Common myeloid progenitor, CD34-positive (primary cell): ENCODE measurements around the gene POU3F2.

ENCODE experiments used
- CTCF ChIA-PET: fragments of 350-600 bp; sonication (Branson Sonifier 250); formaldehyde crosslinking; loops from one replicate; lab custom pipeline; 2021; ENCODE audit warnings: antibody characterized with exemption; lab: Charles Lee
- POLR2A ChIA-PET: fragments of 350-600 bp; sonication (Branson Sonifier 250); formaldehyde crosslinking; loops from one replicate; lab custom pipeline; 2021; ENCODE audit warnings: antibody characterized with exemption; lab: Charles Lee
- DNase-seq, 3 donors: peaks; one replicate each; pipeline versions ENCODE4 v3.0.0 to v3.0.0-alpha.2; 2013
- H3K27ac ChIP-seq, 2 experiments: 1 replicate in 1 of 2; 2 replicates in 1 of 2; pipeline ENCODE4 v1.7.0; 2013; ENCODE audit warnings: inconsistent platforms in 2 of 2, low read length in 2 of 2, mild to moderate bottlenecking in 2 of 2, low read depth in 1 of 2, moderate library complexity in 1 of 2; ENCODE audit not compliant: severe bottlenecking in 2 of 2, insufficient read depth in 1 of 2, poor library complexity in 1 of 2
- H3K27me3 ChIP-seq, 5 experiments: replicated peaks in 2 of 5; 1 replicate in 3 of 5; 2 replicates in 2 of 5; pipeline versions ENCODE4 v1.6.1 to v1.7.0; 2013; ENCODE audit warnings: low read length in 4 of 5, mild to moderate bottlenecking in 2 of 5, moderate library complexity in 2 of 5, inconsistent platforms in 1 of 5; ENCODE audit not compliant: insufficient read depth in 5 of 5, control insufficient read depth in 4 of 5
- H3K36me3 ChIP-seq, 4 experiments: 1 replicate in 2 of 4; 2 replicates in 2 of 4; pipeline versions ENCODE4 v1.6.1 to v1.7.0; 2013; ENCODE audit warnings: low read length in 3 of 4, control low read depth in 1 of 4, mild to moderate bottlenecking in 1 of 4; ENCODE audit not compliant: control insufficient read depth in 4 of 4, insufficient read depth in 4 of 4
- H3K4me1 ChIP-seq, 4 experiments: 1 replicate in 3 of 4; 2 replicates in 1 of 4; pipeline versions ENCODE4 v1.6.1 to v1.7.1; 2013; ENCODE audit warnings: low read length in 3 of 4, mild to moderate bottlenecking in 3 of 4, control low read depth in 1 of 4, inconsistent platforms in 1 of 4, moderate library complexity in 1 of 4; ENCODE audit not compliant: control insufficient read depth in 4 of 4, insufficient read depth in 4 of 4; ENCODE audit errors: control extremely low read depth in 1 of 4
- H3K4me3 ChIP-seq, 7 experiments: 1 replicate in 4 of 7; 2 replicates in 3 of 7; pipeline versions ENCODE4 v1.5.1 to v1.7.0; 2013; ENCODE audit warnings: mild to moderate bottlenecking in 7 of 7, low read length in 6 of 7, moderate library complexity in 6 of 7, inconsistent platforms in 2 of 7, low read depth in 2 of 7, control low read depth in 1 of 7; ENCODE audit not compliant: insufficient read depth in 4 of 7, control insufficient read depth in 1 of 7; ENCODE audit errors: extremely low read depth in 1 of 7
- H3K9me3 ChIP-seq, 5 experiments: 1 replicate in 4 of 5; 2 replicates in 1 of 5; pipeline versions ENCODE4 v1.6.1 to v1.7.1; 2013; ENCODE audit warnings: low read length in 4 of 5, mild to moderate bottlenecking in 2 of 5, inconsistent platforms in 1 of 5, low read depth in 1 of 5, moderate library complexity in 1 of 5; ENCODE audit not compliant: control insufficient read depth in 4 of 5, insufficient read depth in 2 of 5; ENCODE audit errors: control extremely low read depth in 1 of 5
- whole genome bisulfite sequencing: methylation state at CpG from one replicate; pipeline ENCODE4 v1.1.5; 2013; ENCODE audit not compliant: insufficient coverage; 5-methylcytosine and 5-hydroxymethylcytosine counted together

The POU3F2 gene

DNA sequence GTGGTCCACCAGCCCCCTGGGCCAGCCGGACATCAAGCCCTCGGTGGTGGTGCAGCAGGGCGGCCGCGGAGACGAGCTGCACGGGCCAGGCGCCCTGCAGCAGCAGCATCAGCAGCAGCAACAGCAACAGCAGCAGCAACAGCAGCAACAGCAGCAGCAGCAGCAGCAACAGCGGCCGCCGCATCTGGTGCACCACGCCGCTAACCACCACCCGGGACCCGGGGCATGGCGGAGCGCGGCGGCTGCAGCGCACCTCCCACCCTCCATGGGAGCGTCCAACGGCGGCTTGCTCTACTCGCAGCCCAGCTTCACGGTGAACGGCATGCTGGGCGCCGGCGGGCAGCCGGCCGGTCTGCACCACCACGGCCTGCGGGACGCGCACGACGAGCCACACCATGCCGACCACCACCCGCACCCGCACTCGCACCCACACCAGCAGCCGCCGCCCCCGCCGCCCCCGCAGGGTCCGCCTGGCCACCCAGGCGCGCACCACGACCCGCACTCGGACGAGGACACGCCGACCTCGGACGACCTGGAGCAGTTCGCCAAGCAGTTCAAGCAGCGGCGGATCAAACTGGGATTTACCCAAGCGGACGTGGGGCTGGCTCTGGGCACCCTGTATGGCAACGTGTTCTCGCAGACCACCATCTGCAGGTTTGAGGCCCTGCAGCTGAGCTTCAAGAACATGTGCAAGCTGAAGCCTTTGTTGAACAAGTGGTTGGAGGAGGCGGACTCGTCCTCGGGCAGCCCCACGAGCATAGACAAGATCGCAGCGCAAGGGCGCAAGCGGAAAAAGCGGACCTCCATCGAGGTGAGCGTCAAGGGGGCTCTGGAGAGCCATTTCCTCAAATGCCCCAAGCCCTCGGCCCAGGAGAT, 1.0 kb downstream of the POU3F2 start:
- 3% methylated on average over 61 of the region's 76 CpGs for WGBS
- Histone ChIP-seq H3K27ac (no peak overlapping the region), H3K4me1 (peaks cover 0 to 44% (median 32%) of the 10 kb centered on the region in 4 experiments), H3K27me3 (peaks cover 45 to 99% (median 67%) of the 10 kb centered on the region in 5 experiments), H3K4me3 (peak overlapping the region in 1 of 7 experiments; percentile 11), H3K9me3 (no peaks in the 10 kb centered on the region), H3K36me3 (no peaks in the 10 kb centered on the region)
- ChIA-PET POLR2A (interaction anchor here (0.6 kb wide), 1 partner anchor 1962 kb away, joined by 3 read pairs; no protein-coding TSS in a partner anchor), CTCF (interaction anchor here (1.1 to 2.0 kb wide), 2 partner anchors 10 to 12 kb away, joined by 3 to 9 read pairs; no protein-coding TSS in a partner anchor)
- DNase-seq, result no peak

- POLR2A ChIA-PET, result interaction anchor here (0.6 kb wide), 2 partner anchors 511 to 1962 kb away, joined by 3 to 5 read pairs; no protein-coding TSS in a partner anchor
- DNase-seq, result no peak
- Histone ChIP-seq H3K27ac (no peak overlapping the region), H3K9me3 (no peaks in the 10 kb centered on the region), H3K27me3 (peaks cover 45 to 99% (median 67%) of the 10 kb centered on the region in 5 experiments), H3K4me3 (no peak overlapping the region), H3K36me3 (no peaks in the 10 kb centered on the region), H3K4me1 (peaks cover 0 to 41% (median 30%) of the 10 kb centered on the region in 4 experiments)
- CTCF ChIA-PET, result interaction anchor here (1.1 to 2.0 kb wide), 2 partner anchors 11 kb away, joined by 3 to 9 read pairs; no protein-coding TSS in a partner anchor
- WGBS, result 0% methylated on average over 6 of the region's 23 CpGs
Measured at GRCh38 chr6:98836025-98836961, 1.9 kb downstream of the POU3F2 start.

DNA sequence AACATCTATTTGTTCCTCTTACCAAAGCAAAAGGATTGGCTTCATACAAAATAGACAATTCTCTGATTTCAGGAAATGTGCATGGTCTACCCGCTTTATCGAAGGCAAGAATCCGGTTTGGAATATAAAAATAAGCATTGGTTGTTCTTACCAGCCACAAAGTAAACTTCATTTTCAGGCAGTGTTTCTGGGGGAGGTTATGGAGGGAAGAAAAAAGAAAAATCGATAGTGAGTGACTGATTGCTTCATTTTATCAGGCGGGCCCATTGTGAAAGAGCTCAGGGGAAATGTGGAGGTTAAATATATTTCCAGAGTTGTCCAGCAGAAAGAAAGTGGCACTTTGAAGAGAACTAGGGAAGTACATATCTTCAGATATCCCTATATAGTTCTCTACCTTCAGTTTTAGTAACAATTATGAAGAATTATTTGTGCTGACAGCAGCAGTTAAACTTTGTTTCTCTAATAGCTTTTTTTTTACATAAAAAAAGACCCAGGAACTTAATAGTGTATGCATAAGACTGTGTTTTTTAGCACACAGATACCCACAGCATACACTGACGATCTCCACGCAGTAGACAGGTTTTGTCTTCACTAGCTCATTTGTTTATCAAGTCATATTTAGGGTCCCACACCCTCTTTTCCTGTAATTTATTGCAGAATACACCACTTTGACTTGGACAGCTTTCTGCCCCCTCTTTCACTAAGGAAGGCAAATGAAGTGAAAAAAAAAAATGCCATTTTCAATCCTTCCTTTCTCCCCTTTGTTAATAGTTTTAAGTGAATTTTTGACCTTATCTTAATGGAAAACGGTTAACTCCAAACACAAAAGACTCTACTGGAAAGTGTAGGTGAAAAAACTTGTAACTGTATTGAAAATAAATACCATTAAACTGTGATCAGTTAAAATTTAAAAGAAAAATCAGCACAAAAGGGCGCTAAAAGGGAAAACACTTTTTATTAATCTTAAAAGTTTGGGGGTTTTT, 2.9 kb downstream of the POU3F2 start:
- no peaks in the 10 kb centered on the region for H3K36me3 ChIP-seq
- no peak overlapping the region for H3K4me3 ChIP-seq
- no peaks in the 10 kb centered on the region for H3K9me3 ChIP-seq
- H3K27me3 ChIP-seq, result peaks cover 45 to 99% (median 71%) of the 10 kb centered on the region in 5 experiments
- DNase-seq, result no peak
- peaks cover 0 to 33% (median 26%) of the 10 kb centered on the region in 4 experiments for H3K4me1 ChIP-seq
- H3K27ac ChIP-seq, result no peak overlapping the region
- ChIA-PET CTCF (interaction anchor here (2.0 kb wide), 1 partner anchor 10 kb away, joined by 9 read pairs; no protein-coding TSS in a partner anchor), POLR2A (interaction anchor here (0.6 kb wide), 1 partner anchor 510 kb away, joined by 5 read pairs; no protein-coding TSS in a partner anchor)
- WGBS, result 7% methylated on average over 6 of the region's 9 CpGs

DNA sequence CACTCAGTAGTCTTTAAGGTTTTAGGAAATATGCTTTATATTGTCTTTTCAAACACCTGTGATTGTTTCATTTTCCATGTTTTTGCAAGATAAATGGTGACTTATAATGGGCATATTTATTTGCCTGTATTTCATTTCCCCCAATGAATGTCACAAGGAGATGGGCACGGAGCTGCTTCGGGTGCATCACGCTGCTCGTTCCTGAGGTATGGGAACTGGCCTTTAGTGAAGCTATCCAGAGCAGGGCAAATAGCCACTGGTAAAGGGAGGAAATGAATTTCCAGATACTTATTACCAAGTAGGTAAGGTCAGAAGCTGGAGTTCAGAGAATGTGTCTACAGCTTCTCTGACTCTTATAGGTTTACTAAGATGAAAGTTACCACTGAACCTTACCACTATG, 3.7 kb downstream of the POU3F2 start:
- no peak for DNase-seq
- ChIA-PET POLR2A (no interaction called here), CTCF (interaction anchor here (2.0 kb wide), 1 partner anchor 9 kb away, joined by 9 read pairs; no protein-coding TSS in a partner anchor)
- Histone ChIP-seq H3K27ac (no peak overlapping the region), H3K27me3 (peaks cover 46 to 99% (median 71%) of the 10 kb centered on the region in 5 experiments), H3K4me1 (peaks cover 0 to 25% (median 22%) of the 10 kb centered on the region in 4 experiments), H3K4me3 (no peak overlapping the region), H3K9me3 (no peaks in the 10 kb centered on the region), H3K36me3 (no peaks in the 10 kb centered on the region)
- WGBS, result 0% methylated on average over 3 of the region's 4 CpGs

- H3K4me3 ChIP-seq, result no peak overlapping the region
- peaks cover 43 to 99% (median 65%) of the 10 kb centered on the region in 5 experiments for H3K27me3 ChIP-seq
- ChIA-PET POLR2A (no interaction called here), CTCF (no interaction called here)
- H3K27ac ChIP-seq, result no peak overlapping the region
- DNase-seq, result no peak
- H3K36me3 ChIP-seq, result no peaks in the 10 kb centered on the region
- no peaks in the 10 kb centered on the region for H3K9me3 ChIP-seq
- H3K4me1 ChIP-seq, result peaks cover 0 to 19% (median 14%) of the 10 kb centered on the region in 4 experiments
- no CpG with 5 or more reads among the region's 1 CpG for WGBS
Measured at GRCh38 chr6:98838975-98839374, 4.6 kb downstream of the POU3F2 start.
